NCI-H345 treated with DMSO at 0.1 percent for 48 hours (cell line): ENCODE results near the gene LRRTM4.
"Not testable (repeated sequence)": the region's sequence is repeated elsewhere in the genome, so short reads cannot be mapped to it uniquely, and the experiment has no call there.

Experiments
- DNase-seq: peaks from one replicate; lab custom pipeline; 2025; ENCODE audit not compliant: unreplicated experiment; lab: John Stamatoyannopoulos, UW

Gene LRRTM4

GRCh38 chr2:77088424-77088823, 433.8 kb downstream of the LRRTM4 start:
- DNase-seq: not testable (repeated sequence)

- no peak for DNase-seq
These were observed 434.2 kb downstream of the LRRTM4 start for GRCh38 chr2:77087987-77088414.

- DNase-seq: no peak
These were observed 435.7 kb downstream of the LRRTM4 start for GRCh38 chr2:77086478-77086877.

- no peak for DNase-seq
These were observed 436.1 kb downstream of the LRRTM4 start for GRCh38 chr2:77086051-77086450.

- DNase-seq: no peak
These were observed 436.6 kb downstream of the LRRTM4 start for GRCh38 chr2:77085561-77085960.

- DNase-seq: no peak
These were observed 440.6 kb downstream of the LRRTM4 start for GRCh38 chr2:77081597-77081996.

- no peak for DNase-seq
These were observed 457.9 kb downstream of the LRRTM4 start for GRCh38 chr2:77064324-77064723.

- DNase-seq: no peak
These were observed 467.2 kb downstream of the LRRTM4 start for GRCh38 chr2:77054938-77055337.

GRCh38 chr2:77046339-77046738, 475.8 kb downstream of the LRRTM4 start:
- DNase-seq: no peak

- DNase-seq: not testable (repeated sequence)
These were observed 476.7 kb downstream of the LRRTM4 start for GRCh38 chr2:77045456-77045855.

GRCh38 chr2:77034445-77034844, 487.7 kb downstream of the LRRTM4 start:
- DNase-seq: no peak

GRCh38 chr2:77029237-77029636, 492.9 kb downstream of the LRRTM4 start:
- not testable (repeated sequence) for DNase-seq

GRCh38 chr2:77028032-77028600, 494.1 kb downstream of the LRRTM4 start:
- DNase-seq: no peak

GRCh38 chr2:77025714-77026113, 496.5 kb downstream of the LRRTM4 start:
- DNase-seq: no peak

- no peak for DNase-seq
These were observed 501.0 kb downstream of the LRRTM4 start for GRCh38 chr2:77021161-77021560.

GRCh38 chr2:77018219-77018618, 504.0 kb downstream of the LRRTM4 start:
- peak; percentile 59 for DNase-seq

GRCh38 chr2:77017355-77017745, 504.8 kb downstream of the LRRTM4 start:
- DNase-seq: no peak

GRCh38 chr2:77016443-77017354, 505.5 kb downstream of the LRRTM4 start:
- peak; percentile 68 for DNase-seq

GRCh38 chr2:77013953-77014352, 508.2 kb downstream of the LRRTM4 start:
- no peak for DNase-seq

- no peak for DNase-seq
These were observed 508.7 kb downstream of the LRRTM4 start for GRCh38 chr2:77013457-77013856.

GRCh38 chr2:77009307-77009706, 512.9 kb downstream of the LRRTM4 start:
- DNase-seq: no peak

- peak; percentile 61 for DNase-seq
These were observed 513.3 kb downstream of the LRRTM4 start for GRCh38 chr2:77008853-77009252.
